IMR-90 (cell line): ENCODE results near the gene PCDHA4.

Experiments used
- BHLHE40 ChIP-seq: fragments of 150-350 bp; IDR thresholded peaks from 2 replicates; pipeline ENCODE4 v1.6.1; 2016; ENCODE audit warnings: mild to moderate bottlenecking, low read depth, low read length
- CEBPB ChIP-seq: IDR thresholded peaks from 2 replicates; pipeline ENCODE4 v1.6.1; 2012; ENCODE audit warnings: low read depth, low read length, improper control_type of control experiment
- CHD1 ChIP-seq: IDR thresholded peaks from 2 replicates; pipeline ENCODE4 v1.6.1; 2012; ENCODE audit warnings: low read depth, low read length, improper control_type of control experiment
- MAZ ChIP-seq: IDR thresholded peaks from 2 replicates; pipeline ENCODE4 v1.6.1; 2012; ENCODE audit warnings: low read depth, mild to moderate bottlenecking, low read length, improper control_type of control experiment, moderate library complexity, borderline replicate concordance
- POLR2A ChIP-seq: IDR thresholded peaks from 2 replicates; pipeline ENCODE4 v1.6.1; 2012; ENCODE audit warnings: mild to moderate bottlenecking, low read depth, low read length
- RAD21 ChIP-seq: IDR thresholded peaks from 2 replicates; pipeline ENCODE4 v1.6.1; 2012; ENCODE audit warnings: low read length, improper control_type of control experiment
- RFX5 ChIP-seq: IDR thresholded peaks from 2 replicates; pipeline ENCODE4 v1.8.0; 2012; ENCODE audit warnings: low read depth, mild to moderate bottlenecking, low read length, moderate library complexity
- TF ChIP-seq, protein P1 (sequence below): conservative IDR thresholded peaks from 2 replicates; pipeline ENCODE4 v1.5.1; 2012; ENCODE audit warnings: mild to moderate bottlenecking, low read depth, low read length, improper control_type of control experiment
- TF ChIP-seq, protein P2 (sequence below): fragments of 150-350 bp; IDR thresholded peaks from 2 replicates; pipeline ENCODE4 v1.6.1; 2017; ENCODE audit warnings: mild to moderate bottlenecking, antibody characterized with exemption, low read length, low read depth

DNA sequence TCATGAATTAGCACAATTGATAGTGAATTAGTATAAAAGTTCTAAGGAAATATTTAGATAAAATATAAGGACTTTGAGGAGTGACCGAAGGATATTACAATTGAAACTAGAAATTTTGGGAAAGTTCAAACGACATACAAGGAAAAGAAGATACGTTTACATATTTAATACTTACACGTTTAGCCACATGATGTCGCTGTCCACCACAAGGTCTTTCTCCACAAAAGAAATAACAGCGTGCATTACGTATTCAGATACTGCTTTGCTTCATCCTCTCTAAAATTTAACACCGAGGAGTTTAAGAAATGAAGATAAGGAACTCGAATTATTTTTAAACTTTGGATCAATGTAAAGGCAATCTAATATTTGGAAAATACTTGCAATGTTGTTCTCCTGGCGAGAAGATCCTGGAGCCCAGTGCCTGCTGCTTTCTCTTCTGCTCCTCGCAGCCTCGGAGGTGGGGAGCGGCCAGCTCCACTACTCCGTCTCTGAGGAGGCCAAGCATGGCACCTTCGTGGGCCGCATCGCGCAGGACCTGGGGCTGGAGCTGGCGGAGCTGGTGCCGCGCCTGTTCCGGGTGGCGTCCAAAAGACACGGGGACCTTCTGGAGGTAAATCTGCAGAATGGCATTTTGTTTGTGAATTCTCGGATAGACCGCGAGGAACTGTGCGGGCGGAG is 5.9 kb upstream of the PCDHA4 start, which contains the start of gene PCDHA3:
- TF ChIP-seq RFX5 (no peak), RAD21 (no peak), CEBPB (no peak), POLR2A (no peak), MAZ (no peak), BHLHE40 (no peak), CHD1 (no peak)
- TF ChIP-seq, protein P1, sequence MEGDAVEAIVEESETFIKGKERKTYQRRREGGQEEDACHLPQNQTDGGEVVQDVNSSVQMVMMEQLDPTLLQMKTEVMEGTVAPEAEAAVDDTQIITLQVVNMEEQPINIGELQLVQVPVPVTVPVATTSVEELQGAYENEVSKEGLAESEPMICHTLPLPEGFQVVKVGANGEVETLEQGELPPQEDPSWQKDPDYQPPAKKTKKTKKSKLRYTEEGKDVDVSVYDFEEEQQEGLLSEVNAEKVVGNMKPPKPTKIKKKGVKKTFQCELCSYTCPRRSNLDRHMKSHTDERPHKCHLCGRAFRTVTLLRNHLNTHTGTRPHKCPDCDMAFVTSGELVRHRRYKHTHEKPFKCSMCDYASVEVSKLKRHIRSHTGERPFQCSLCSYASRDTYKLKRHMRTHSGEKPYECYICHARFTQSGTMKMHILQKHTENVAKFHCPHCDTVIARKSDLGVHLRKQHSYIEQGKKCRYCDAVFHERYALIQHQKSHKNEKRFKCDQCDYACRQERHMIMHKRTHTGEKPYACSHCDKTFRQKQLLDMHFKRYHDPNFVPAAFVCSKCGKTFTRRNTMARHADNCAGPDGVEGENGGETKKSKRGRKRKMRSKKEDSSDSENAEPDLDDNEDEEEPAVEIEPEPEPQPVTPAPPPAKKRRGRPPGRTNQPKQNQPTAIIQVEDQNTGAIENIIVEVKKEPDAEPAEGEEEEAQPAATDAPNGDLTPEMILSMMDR = peak; percentile 30
- TF ChIP-seq, protein P2, sequence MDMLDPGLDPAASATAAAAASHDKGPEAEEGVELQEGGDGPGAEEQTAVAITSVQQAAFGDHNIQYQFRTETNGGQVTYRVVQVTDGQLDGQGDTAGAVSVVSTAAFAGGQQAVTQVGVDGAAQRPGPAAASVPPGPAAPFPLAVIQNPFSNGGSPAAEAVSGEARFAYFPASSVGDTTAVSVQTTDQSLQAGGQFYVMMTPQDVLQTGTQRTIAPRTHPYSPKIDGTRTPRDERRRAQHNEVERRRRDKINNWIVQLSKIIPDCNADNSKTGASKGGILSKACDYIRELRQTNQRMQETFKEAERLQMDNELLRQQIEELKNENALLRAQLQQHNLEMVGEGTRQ = no peak
